Skeletal muscle tissue (tissue), 4 donors: ENCODE results near the gene DAPK2. TPM values are rescaled to one million over a fixed set of nuclear protein-coding genes. Genes with fewer than 3 reads are reported as not detected.
"Not testable (repeated sequence)": the region's sequence is repeated elsewhere in the genome, so short reads cannot be mapped to it uniquely, and the experiment has no call there.

Experiments
- H3K27ac ChIP-seq: one replicate; pipeline ENCODE4 v1.7.0; 2013; ENCODE audit warnings: mild to moderate bottlenecking, low read depth, low read length, inconsistent platforms
- H3K27me3 ChIP-seq, 3 donors: one replicate each; pipeline ENCODE4 v1.7.0; 2013; ENCODE audit warnings: low read length in 3 of 3; ENCODE audit not compliant: control insufficient read depth in 3 of 3, insufficient read depth in 3 of 3
- H3K36me3 ChIP-seq, 3 donors: one replicate each; pipeline ENCODE4 v1.7.0; 2013; ENCODE audit warnings: low read length in 3 of 3; ENCODE audit not compliant: control insufficient read depth in 3 of 3, insufficient read depth in 3 of 3
- H3K4me1 ChIP-seq, 3 donors: one replicate each; pipeline ENCODE4 v1.7.0; 2013; ENCODE audit warnings: low read length in 3 of 3, mild to moderate bottlenecking in 3 of 3; ENCODE audit not compliant: control insufficient read depth in 3 of 3, insufficient read depth in 3 of 3
- H3K4me3 ChIP-seq, 3 donors: one replicate each; pipeline ENCODE4 v1.7.0; 2013; ENCODE audit warnings: low read length in 3 of 3
- H3K9ac ChIP-seq, 3 donors: one replicate each; pipeline ENCODE4 v1.7.0; 2013; ENCODE audit warnings: low read length in 3 of 3, mild to moderate bottlenecking in 3 of 3, moderate library complexity in 2 of 3, low read depth in 1 of 3
- H3K9me3 ChIP-seq, 3 donors: one replicate each; pipeline ENCODE4 v1.7.0; 2013; ENCODE audit warnings: low read length in 3 of 3; ENCODE audit not compliant: control insufficient read depth in 3 of 3
- total RNA-seq: library from RNA; depleted of rRNA; stranded (reverse); fragments of >200 nt; gene quantifications from one replicate; pipeline ENCODE4 v1.2.3, GENCODE V29; 2014
- donor health status: Osteomylitis.

The DAPK2 gene
- total RNA-seq, 1 donor from 2014 or later, result 2.6 TPM

- H3K36me3 ChIP-seq, result peaks cover 0 to 3% (median 2%) of the 10 kb centered on the region in 3 donors
- H3K9ac ChIP-seq, result peak overlapping the region in 1 of 3 donors; percentile 12
- peaks cover 54% of the 10 kb centered on the region in 3 donors for H3K4me1 ChIP-seq
- H3K9me3 ChIP-seq, result no peaks in the 10 kb centered on the region
- H3K27me3 ChIP-seq, result no peaks in the 10 kb centered on the region
- no peak overlapping the region for H3K4me3 ChIP-seq
- H3K27ac ChIP-seq, result peak overlapping the region; percentile 34
Measured at GRCh38 chr15:63905558-63906265, 140.6 kb downstream of the DAPK2 start.

- H3K27ac ChIP-seq, result peak overlapping the region; percentile 34
- H3K36me3 ChIP-seq, result peaks cover 0 to 3% (median 2%) of the 10 kb centered on the region in 3 donors
- no peaks in the 10 kb centered on the region for H3K27me3 ChIP-seq
- peaks cover 49 to 55% (median 52%) of the 10 kb centered on the region in 3 donors for H3K4me1 ChIP-seq
- H3K4me3 ChIP-seq, result no peak overlapping the region
- H3K9me3 ChIP-seq, result no peaks in the 10 kb centered on the region
- no peak overlapping the region for H3K9ac ChIP-seq
Measured at GRCh38 chr15:63905131-63905530, 141.2 kb downstream of the DAPK2 start.

- Histone ChIP-seq H3K27ac (no peak overlapping the region), H3K9ac (peak overlapping the region in 1 of 3 donors; percentile 3)
Measured at GRCh38 chr15:63904042-63904441, 142.2 kb downstream of the DAPK2 start.

GRCh38 chr15:63902671-63903035, 143.6 kb downstream of the DAPK2 start:
- H3K27ac ChIP-seq, result no peak overlapping the region
- no peaks in the 10 kb centered on the region for H3K27me3 ChIP-seq

More at GRCh38 chr15:63904042-63904441, 142.2 kb downstream of the DAPK2 start:
- peaks cover 0 to 3% (median 2%) of the 10 kb centered on the region in 3 donors for H3K36me3 ChIP-seq
- no peaks in the 10 kb centered on the region for H3K27me3 ChIP-seq
- peaks cover 43 to 50% (median 49%) of the 10 kb centered on the region in 3 donors for H3K4me1 ChIP-seq
- H3K9me3 ChIP-seq, result no peaks in the 10 kb centered on the region
- H3K4me3 ChIP-seq, result no peak overlapping the region

GRCh38 chr15:63901912-63902670, 144.2 kb downstream of the DAPK2 start:
- Histone ChIP-seq H3K27me3 (no peaks in the 10 kb centered on the region), H3K4me1 (peaks cover 51 to 59% (median 53%) of the 10 kb centered on the region in 3 donors), H3K4me3 (no peak overlapping the region), H3K36me3 (no peaks in the 10 kb centered on the region), H3K9me3 (no peaks in the 10 kb centered on the region), H3K9ac (no peak overlapping the region), H3K27ac (no peak overlapping the region)

More at GRCh38 chr15:63902671-63903035, 143.6 kb downstream of the DAPK2 start:
- Histone ChIP-seq H3K9me3 (no peaks in the 10 kb centered on the region), H3K36me3 (no peaks in the 10 kb centered on the region), H3K9ac (no peak overlapping the region), H3K4me1 (peaks cover 46 to 54% (median 51%) of the 10 kb centered on the region in 3 donors), H3K4me3 (no peak overlapping the region)

GRCh38 chr15:63900306-63900705, 146.0 kb downstream of the DAPK2 start:
- peaks cover 55 to 61% (median 58%) of the 10 kb centered on the region in 3 donors for H3K4me1 ChIP-seq
- H3K9me3 ChIP-seq, result no peaks in the 10 kb centered on the region
- no peaks in the 10 kb centered on the region for H3K27me3 ChIP-seq
- no peak overlapping the region for H3K4me3 ChIP-seq
- H3K27ac ChIP-seq, result peak overlapping the region; percentile 32
- peak overlapping the region in 2 of 3 donors; percentile 30 to 45 for H3K9ac ChIP-seq
- H3K36me3 ChIP-seq, result no peaks in the 10 kb centered on the region

GRCh38 chr15:63899606-63900005, 146.7 kb downstream of the DAPK2 start:
- H3K9ac ChIP-seq, result peak overlapping the region in 1 of 3 donors; percentile 33
- not testable (repeated sequence) for H3K27me3 ChIP-seq, H3K9me3 ChIP-seq, H3K27ac ChIP-seq, H3K4me3 ChIP-seq, H3K36me3 ChIP-seq
- H3K4me1 ChIP-seq, result peaks cover 57 to 63% (median 61%) of the 10 kb centered on the region in 3 donors

- no peak overlapping the region for H3K27ac ChIP-seq
- H3K9ac ChIP-seq, result peak overlapping the region in 1 of 3 donors; percentile 33
- peaks cover 61 to 63% (median 63%) of the 10 kb centered on the region in 3 donors for H3K4me1 ChIP-seq
- H3K9me3 ChIP-seq, result no peaks in the 10 kb centered on the region
- H3K4me3 ChIP-seq, result no peak overlapping the region
- no peaks in the 10 kb centered on the region for H3K36me3 ChIP-seq
- no peaks in the 10 kb centered on the region for H3K27me3 ChIP-seq
Measured at GRCh38 chr15:63899193-63899592, 147.1 kb downstream of the DAPK2 start.

GRCh38 chr15:63896336-63897115, 149.8 kb downstream of the DAPK2 start:
- Histone ChIP-seq H3K9ac (peak overlapping the region; percentile 24 to 84 (median 66)), H3K27ac (peak overlapping the region; percentile 88), H3K36me3 (no peaks in the 10 kb centered on the region), H3K9me3 (no peaks in the 10 kb centered on the region), H3K27me3 (no peaks in the 10 kb centered on the region), H3K4me1 (peaks cover 68 to 78% (median 72%) of the 10 kb centered on the region in 3 donors), H3K4me3 (peak overlapping the region; percentile 28 to 60 (median 31))
